ENCODE measurements around the gene MAST4. TPM values are rescaled to one million over a fixed set of nuclear protein-coding genes. Genes with fewer than 3 reads are reported as not detected.
A peak's percentile ranks its signal among the peaks of the same experiment; 100 is the strongest.

Gene MAST4
- total RNA-seq, 2 donors from 2014 or later, result 50.4 to 60.6 TPM

DNA sequence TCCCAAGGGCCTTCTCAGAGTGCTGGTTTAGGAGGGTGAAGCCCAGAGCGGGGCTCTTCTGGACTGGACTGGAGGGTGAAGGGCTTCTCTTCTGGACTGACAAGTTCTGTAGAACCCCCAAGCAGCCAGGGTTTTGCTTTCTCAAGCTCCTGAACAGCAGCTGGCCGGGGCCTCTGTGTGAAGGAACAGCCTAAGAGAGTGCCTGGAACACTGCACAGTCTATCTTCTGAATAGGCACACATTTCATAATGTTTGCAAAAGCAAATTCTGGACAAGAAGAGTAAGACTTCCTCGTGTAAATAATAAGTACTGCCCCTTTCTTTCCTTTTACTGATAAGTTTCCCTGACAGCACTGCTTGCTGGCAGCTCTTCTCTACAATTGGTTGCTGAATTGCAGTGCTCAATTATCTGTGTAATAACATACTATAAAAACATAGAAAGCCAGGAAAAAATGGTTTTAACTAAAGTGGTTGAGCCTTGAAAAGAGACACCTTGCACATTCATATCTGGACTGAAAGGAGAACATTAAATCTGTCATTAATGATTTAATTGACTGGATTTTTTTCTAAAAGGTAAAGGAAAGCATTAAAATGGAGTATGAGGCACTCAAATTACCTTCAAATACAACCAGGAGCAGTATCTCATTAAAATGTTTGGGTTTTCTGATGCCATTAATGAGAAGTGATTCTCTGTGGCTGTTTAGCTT is 20.5 kb downstream of the MAST4 start:
- no peaks in the 10 kb centered on the region for H3K27me3 ChIP-seq
- no peak for DNase-seq (ENCODE audit: low spot score)
- H3K4me1 ChIP-seq, result peaks cover 0 to 53% of the 10 kb centered on the region in 2 donors
- no peaks in the 10 kb centered on the region for H3K36me3 ChIP-seq
- TF ChIP-seq, protein P1, sequence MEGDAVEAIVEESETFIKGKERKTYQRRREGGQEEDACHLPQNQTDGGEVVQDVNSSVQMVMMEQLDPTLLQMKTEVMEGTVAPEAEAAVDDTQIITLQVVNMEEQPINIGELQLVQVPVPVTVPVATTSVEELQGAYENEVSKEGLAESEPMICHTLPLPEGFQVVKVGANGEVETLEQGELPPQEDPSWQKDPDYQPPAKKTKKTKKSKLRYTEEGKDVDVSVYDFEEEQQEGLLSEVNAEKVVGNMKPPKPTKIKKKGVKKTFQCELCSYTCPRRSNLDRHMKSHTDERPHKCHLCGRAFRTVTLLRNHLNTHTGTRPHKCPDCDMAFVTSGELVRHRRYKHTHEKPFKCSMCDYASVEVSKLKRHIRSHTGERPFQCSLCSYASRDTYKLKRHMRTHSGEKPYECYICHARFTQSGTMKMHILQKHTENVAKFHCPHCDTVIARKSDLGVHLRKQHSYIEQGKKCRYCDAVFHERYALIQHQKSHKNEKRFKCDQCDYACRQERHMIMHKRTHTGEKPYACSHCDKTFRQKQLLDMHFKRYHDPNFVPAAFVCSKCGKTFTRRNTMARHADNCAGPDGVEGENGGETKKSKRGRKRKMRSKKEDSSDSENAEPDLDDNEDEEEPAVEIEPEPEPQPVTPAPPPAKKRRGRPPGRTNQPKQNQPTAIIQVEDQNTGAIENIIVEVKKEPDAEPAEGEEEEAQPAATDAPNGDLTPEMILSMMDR (IDR thresholded peaks at IDR 0.05), result no peak
- no peaks in the 10 kb centered on the region for H3K9me3 ChIP-seq
- peak overlapping the region in 1 of 2 donors; percentile 35 for H3K27ac ChIP-seq
- H3K4me3 ChIP-seq, result no peak overlapping the region

- Histone ChIP-seq H3K4me1 (peaks cover 0 to 53% of the 10 kb centered on the region in 2 donors), H3K9me3 (no peaks in the 10 kb centered on the region), H3K27ac (peak overlapping the region in 1 of 2 donors; percentile 35), H3K4me3 (no peak overlapping the region), H3K27me3 (no peaks in the 10 kb centered on the region), H3K36me3 (no peaks in the 10 kb centered on the region)
- no peak for DNase-seq (ENCODE audit: low spot score)
- TF ChIP-seq, protein P1 (IDR thresholded peaks at IDR 0.05), result no peak
Measured at GRCh38 chr5:66617226-66617861, 21.2 kb downstream of the MAST4 start.

- Histone ChIP-seq H3K9me3 (no peaks in the 10 kb centered on the region), H3K4me1 (peaks cover 0 to 53% of the 10 kb centered on the region in 2 donors), H3K4me3 (no peak overlapping the region), H3K36me3 (no peaks in the 10 kb centered on the region), H3K27me3 (no peaks in the 10 kb centered on the region), H3K27ac (peak overlapping the region in 1 of 2 donors; percentile 13)
- TF ChIP-seq, protein P1 (IDR thresholded peaks at IDR 0.05), result no peak
- no peak for DNase-seq (ENCODE audit: low spot score)
Measured at GRCh38 chr5:66617991-66618768, 22.0 kb downstream of the MAST4 start.

GRCh38 chr5:66620711-66621110 is 24.5 kb downstream of the MAST4 start:
- no peak overlapping the region for H3K27ac ChIP-seq
- H3K4me3 ChIP-seq, result no peak overlapping the region
- H3K36me3 ChIP-seq, result no peaks in the 10 kb centered on the region
- no peaks in the 10 kb centered on the region for H3K27me3 ChIP-seq
- H3K9me3 ChIP-seq, result no peaks in the 10 kb centered on the region
- TF ChIP-seq, protein P1 (IDR thresholded peaks at IDR 0.05), result no peak
- no peak for DNase-seq (ENCODE audit: low spot score)
- peaks cover 0 to 46% of the 10 kb centered on the region in 2 donors for H3K4me1 ChIP-seq

DNA sequence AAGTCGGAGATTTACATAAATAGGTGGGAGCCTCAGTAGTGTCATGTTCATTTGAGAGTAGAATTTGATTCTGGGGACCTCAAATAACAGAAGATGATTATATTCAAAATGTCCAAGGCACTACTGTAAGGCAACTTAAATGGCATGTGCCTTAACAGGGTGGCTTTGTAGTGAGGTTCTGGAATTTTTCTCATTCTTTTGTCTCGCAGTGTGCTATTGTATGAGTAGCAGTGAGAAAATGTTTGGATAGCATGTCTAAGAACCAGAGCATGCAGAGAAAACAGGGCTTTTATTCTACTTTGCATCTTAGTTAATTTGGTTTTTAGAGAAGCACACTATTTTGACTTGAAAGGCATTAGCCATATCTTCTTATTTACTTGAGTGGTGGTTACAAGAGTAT is 25.0 kb downstream of the MAST4 start:
- no peaks in the 10 kb centered on the region for H3K36me3 ChIP-seq
- H3K27me3 ChIP-seq, result no peaks in the 10 kb centered on the region
- no peak overlapping the region for H3K27ac ChIP-seq
- no peak for DNase-seq (ENCODE audit: low spot score)
- peaks cover 0 to 41% of the 10 kb centered on the region in 2 donors for H3K4me1 ChIP-seq
- no peak overlapping the region for H3K4me3 ChIP-seq
- TF ChIP-seq, protein P1 (IDR thresholded peaks at IDR 0.05), result no peak
- H3K9me3 ChIP-seq, result no peaks in the 10 kb centered on the region
